Ectodermal cell (in vitro differentiated cells): ENCODE results near the gene MGST2.
A peak's percentile ranks its signal among the peaks of the same experiment; 100 is the strongest.

ENCODE experiments used
- H3K27ac ChIP-seq: 2 replicates; pipeline ENCODE4 v1.7.0; 2013; ENCODE audit warnings: mild to moderate bottlenecking, low read depth, low read length; ENCODE audit not compliant: insufficient read depth, poor library complexity, severe bottlenecking
- H3K27me3 ChIP-seq: 2 replicates; pipeline ENCODE4 v1.7.0; 2013; ENCODE audit warnings: mild to moderate bottlenecking, low read length; ENCODE audit not compliant: insufficient read depth, control insufficient read depth, poor library complexity, severe bottlenecking
- H3K36me3 ChIP-seq: one replicate; pipeline ENCODE4 v1.7.0; 2013; ENCODE audit warnings: low read length; ENCODE audit not compliant: control insufficient read depth, insufficient read depth
- H3K4me1 ChIP-seq: one replicate; pipeline ENCODE4 v1.7.0; 2013; ENCODE audit warnings: low read length; ENCODE audit not compliant: control insufficient read depth, insufficient read depth
- H3K4me3 ChIP-seq: 2 replicates; pipeline ENCODE4 v1.7.0; 2013; ENCODE audit warnings: low read depth, low read length, control low read depth; ENCODE audit not compliant: insufficient read depth
- H3K9me3 ChIP-seq: 2 replicates; pipeline ENCODE4 v1.7.0; 2013; ENCODE audit warnings: mild to moderate bottlenecking, low read length, moderate library complexity; ENCODE audit not compliant: control insufficient read depth
- WGBS, 2 experiments: methylation state at CpG; one replicate each; pipeline ENCODE4 v1.1.7; 2013; ENCODE audit warnings: missing lambda C conversion rate in 2 of 2; 5-methylcytosine and 5-hydroxymethylcytosine counted together

The MGST2 gene

DNA sequence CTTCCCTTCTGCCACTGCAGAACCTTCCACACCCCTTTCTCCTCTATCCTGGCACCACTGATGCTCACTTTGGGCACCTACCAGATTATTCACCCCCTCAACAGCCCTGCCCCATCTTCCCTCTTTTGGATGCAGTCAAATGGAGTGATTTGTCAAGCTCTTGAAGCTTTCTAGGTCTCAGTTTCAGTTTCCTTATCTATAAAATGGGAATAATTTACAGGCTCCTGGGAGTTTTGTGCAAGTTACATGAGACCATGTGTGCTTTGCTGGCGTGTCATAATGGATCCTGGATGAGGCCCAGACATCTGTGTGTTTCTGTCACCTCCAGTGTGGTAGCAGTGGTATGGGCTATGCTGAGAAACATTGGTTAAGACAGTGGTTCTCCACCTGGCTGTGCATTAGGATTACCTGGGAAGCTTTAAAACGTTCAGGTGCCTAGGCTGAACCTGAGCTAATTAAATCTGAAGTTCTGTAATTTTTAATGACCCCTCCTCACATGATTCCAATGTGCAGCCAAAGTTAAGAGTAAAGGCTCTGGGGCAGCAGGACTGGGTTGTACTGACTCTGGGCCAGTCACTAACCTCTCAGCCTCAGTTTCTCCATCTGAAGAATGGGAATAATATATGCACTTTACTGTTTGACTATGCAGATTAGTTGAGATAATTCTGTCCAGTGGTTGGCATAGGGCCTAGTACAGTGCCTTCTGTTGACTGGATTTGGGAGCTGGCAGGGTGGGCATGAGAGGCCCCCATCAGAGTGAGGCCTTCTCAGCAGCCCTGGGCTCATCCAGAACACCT lies 6.8 kb upstream of the MGST2 start:
- 93 to 94% methylated on average over 2 of the region's 2 CpGs for WGBS, 2 experiments
- Histone ChIP-seq H3K9me3 (no peaks in the 10 kb centered on the region), H3K27me3 (no peaks in the 10 kb centered on the region), H3K36me3 (no peaks in the 10 kb centered on the region), H3K4me1 (peaks cover 6% of the 10 kb centered on the region), H3K4me3 (no peak overlapping the region), H3K27ac (no peak overlapping the region)

- no peaks in the 10 kb centered on the region for H3K9me3 ChIP-seq
- H3K27ac ChIP-seq, result no peak overlapping the region
- H3K4me3 ChIP-seq, result no peak overlapping the region
- 93 to 94% methylated on average over 12 of the region's 12 CpGs for WGBS, 2 experiments
- no peaks in the 10 kb centered on the region for H3K27me3 ChIP-seq
- peaks cover 6% of the 10 kb centered on the region for H3K4me1 ChIP-seq
- no peaks in the 10 kb centered on the region for H3K36me3 ChIP-seq
Measured at GRCh38 chr4:139659735-139660424, 5.7 kb upstream of the MGST2 start.

DNA sequence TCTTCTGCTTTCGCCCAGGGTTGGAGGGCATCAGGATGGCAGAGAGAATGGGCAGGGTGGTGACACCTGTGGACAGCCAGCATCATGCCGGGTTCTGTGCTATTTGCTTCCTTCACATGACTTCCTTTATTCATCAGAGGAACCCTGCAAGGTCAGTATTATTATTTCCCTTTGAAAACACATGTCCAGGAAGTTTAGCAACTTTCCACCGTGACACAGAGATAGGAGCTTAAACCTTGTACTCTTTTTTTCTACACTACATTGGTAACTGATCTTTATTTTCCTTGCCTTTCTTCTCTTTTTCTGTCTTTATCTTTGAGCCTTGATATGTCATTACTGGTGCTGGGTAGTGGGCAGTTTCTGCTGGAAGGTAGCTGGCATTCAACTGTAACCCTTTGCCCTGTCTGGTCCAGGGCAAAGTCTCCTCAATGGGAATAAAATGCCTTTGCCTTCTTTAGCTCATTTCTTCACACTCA lies 5.0 kb upstream of the MGST2 start:
- 90 to 93% methylated on average over 3 of the region's 3 CpGs for WGBS, 2 experiments

GRCh38 chr4:139663561-139664138 lies 2.0 kb upstream of the MGST2 start:
- H3K27ac ChIP-seq, result no peak overlapping the region
- H3K36me3 ChIP-seq, result no peaks in the 10 kb centered on the region
- H3K4me1 ChIP-seq, result no peaks in the 10 kb centered on the region
- H3K9me3 ChIP-seq, result no peaks in the 10 kb centered on the region
- H3K4me3 ChIP-seq, result no peak overlapping the region
- WGBS, 2 experiments, result 95 to 100% methylated on average over 1 of the region's 1 CpG
- no peaks in the 10 kb centered on the region for H3K27me3 ChIP-seq

More for the DNA sequence above, 5.0 kb upstream of the MGST2 start:
- Histone ChIP-seq H3K4me3 (no peak overlapping the region), H3K4me1 (peaks cover 6% of the 10 kb centered on the region), H3K27ac (no peak overlapping the region), H3K27me3 (no peaks in the 10 kb centered on the region), H3K9me3 (no peaks in the 10 kb centered on the region), H3K36me3 (no peaks in the 10 kb centered on the region)

GRCh38 chr4:139664442-139664841 lies 1.2 kb upstream of the MGST2 start:
- Histone ChIP-seq H3K36me3 (no peaks in the 10 kb centered on the region), H3K4me3 (no peak overlapping the region), H3K4me1 (no peaks in the 10 kb centered on the region), H3K27ac (no peak overlapping the region), H3K27me3 (no peaks in the 10 kb centered on the region), H3K9me3 (no peaks in the 10 kb centered on the region)
- WGBS, 2 experiments, result 92 to 97% methylated on average over 2 of the region's 2 CpGs

DNA sequence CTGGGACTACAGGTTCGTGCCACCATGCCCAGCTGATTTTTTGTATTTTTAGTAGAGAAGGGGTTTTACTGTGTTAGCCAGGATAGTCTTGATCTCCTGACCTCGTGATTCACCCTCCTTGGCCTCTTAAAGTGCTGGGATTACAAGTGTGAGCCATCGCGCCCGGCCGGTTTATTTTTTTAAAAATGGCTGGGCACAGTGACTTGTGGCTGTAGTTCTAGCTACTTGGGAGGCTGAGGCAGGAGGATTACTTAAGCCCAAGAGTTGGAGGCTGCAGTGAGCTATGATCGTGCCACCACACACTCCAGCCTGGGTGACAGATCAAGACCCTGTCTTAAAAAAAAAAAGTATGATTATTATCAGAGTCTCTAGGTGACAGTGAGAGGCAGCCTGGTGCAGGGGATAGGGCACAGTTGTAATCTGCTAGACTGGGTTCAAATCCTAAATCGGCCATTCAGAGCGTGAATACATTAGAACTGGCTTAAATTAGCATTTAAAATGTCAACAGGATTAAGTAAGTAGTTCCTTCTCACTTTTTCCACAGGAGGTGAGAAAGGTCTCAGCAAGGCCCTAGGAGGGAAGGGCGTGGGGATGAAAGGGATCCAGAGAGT lies 435 bp upstream of the MGST2 start:
- Histone ChIP-seq H3K4me1 (no peaks in the 10 kb centered on the region), H3K27me3 (no peaks in the 10 kb centered on the region), H3K36me3 (no peaks in the 10 kb centered on the region), H3K4me3 (peak overlapping the region; percentile 35), H3K9me3 (no peaks in the 10 kb centered on the region), H3K27ac (no peak overlapping the region)
- WGBS, 2 experiments, result 76 to 84% methylated on average over 10 of the region's 10 CpGs

DNA sequence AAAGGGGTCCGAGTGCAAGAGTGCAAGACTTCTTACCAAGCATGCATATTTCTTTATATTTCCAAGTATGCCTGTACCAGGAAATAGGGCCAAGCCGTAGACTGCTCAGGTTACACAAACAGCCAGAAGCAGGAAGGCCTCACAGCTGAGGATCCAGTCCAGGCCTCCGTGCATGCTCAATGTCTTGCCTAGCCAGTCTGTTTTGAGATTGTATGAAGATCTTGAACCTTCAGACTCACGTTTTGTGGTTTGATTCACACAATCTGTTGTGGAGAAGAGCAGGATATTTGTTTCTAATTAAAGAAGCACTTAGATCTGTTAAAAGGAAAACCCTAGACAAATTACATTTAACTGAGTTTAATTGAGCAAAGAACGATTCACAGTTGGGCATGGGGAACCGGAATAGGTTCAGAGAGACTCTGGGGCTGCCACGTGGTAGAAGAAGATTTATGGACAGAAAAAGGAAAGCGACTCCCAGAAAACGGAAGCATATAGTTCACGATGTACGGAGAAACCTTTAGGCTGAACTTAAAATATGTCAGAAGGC lies 1.2 kb downstream of the MGST2 start:
- Histone ChIP-seq H3K27ac (no peak overlapping the region), H3K36me3 (no peaks in the 10 kb centered on the region), H3K9me3 (no peaks in the 10 kb centered on the region), H3K4me3 (no peak overlapping the region), H3K27me3 (no peaks in the 10 kb centered on the region), H3K4me1 (no peaks in the 10 kb centered on the region)
- WGBS, 2 experiments, result 87% methylated on average over 11 of the region's 11 CpGs

DNA sequence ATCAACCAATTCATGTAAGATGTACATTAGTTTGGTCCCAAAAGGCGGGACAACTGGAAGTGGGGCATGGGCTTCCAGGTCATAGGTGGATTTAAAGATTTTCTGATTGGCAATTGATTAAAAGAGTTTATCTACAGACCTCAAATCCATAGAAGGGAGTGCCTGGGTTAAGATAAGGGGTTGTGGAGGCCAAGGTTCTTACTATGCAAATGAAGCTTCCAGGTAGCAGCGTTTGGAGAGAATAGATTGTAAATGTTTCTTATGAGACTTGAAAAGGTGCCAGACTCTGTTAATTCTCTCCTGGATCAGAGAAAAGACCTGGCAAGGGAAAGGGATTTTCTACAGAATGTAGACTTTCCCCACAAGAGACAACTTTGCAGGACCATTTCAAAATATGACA lies 2.4 kb downstream of the MGST2 start:
- Histone ChIP-seq H3K4me3 (no peak overlapping the region), H3K27me3 (no peaks in the 10 kb centered on the region), H3K27ac (no peak overlapping the region), H3K4me1 (no peaks in the 10 kb centered on the region), H3K36me3 (no peaks in the 10 kb centered on the region), H3K9me3 (no peaks in the 10 kb centered on the region)
- WGBS, 2 experiments, result 66 to 74% methylated on average over 2 of the region's 2 CpGs

- no peaks in the 10 kb centered on the region for H3K36me3 ChIP-seq
- H3K27me3 ChIP-seq, result no peaks in the 10 kb centered on the region
- 88 to 91% methylated on average over 4 of the region's 4 CpGs for WGBS, 2 experiments
- H3K27ac ChIP-seq, result no peak overlapping the region
- H3K9me3 ChIP-seq, result no peaks in the 10 kb centered on the region
- no peaks in the 10 kb centered on the region for H3K4me1 ChIP-seq
- H3K4me3 ChIP-seq, result no peak overlapping the region
Measured at GRCh38 chr4:139668658-139669201, 3.1 kb downstream of the MGST2 start.
